ENCODE data around the gene JADE2. TPM values are rescaled to one million over a fixed set of nuclear protein-coding genes. Genes with fewer than 3 reads are reported as not detected.
A peak's percentile ranks its signal among the peaks of the same experiment; 100 is the strongest.
"Not testable (repeated sequence)": the region's sequence is repeated elsewhere in the genome, so short reads cannot be mapped to it uniquely, and the experiment has no call there.

JADE2 gene
- total and polyA plus RNA-seq, 2 of the 8 experiments (the other 6 are each of a cell fraction or from before 2014, with no cell fraction given) = 19.2 to 55.8 TPM

GRCh38 chr5:134556588-134556987 is 31.1 kb downstream of the JADE2 start:
- H3K4me2 ChIP-seq (ENCODE audit: insufficient read depth in 1 of 2, low read depth in 2 of 2, low read length in 2 of 2) = not testable (repeated sequence)

More at GRCh38 chr5:134556588-134556987, 31.1 kb downstream of the JADE2 start:
- WGBS, 2 experiments (ENCODE audit: extremely low coverage in 1 of 2, insufficient coverage in 1 of 2, insufficient read length in 1 of 2, insufficient replicate concordance in 2 of 2, low coverage in 1 of 2, low lambda C conversion rate in 2 of 2, missing lambda C conversion rate in 1 of 2) = 100% methylated on average over 3 of the region's 3 CpGs; no CpG with 5 or more reads in 1 of the 2 experiments
- H3K4me1 ChIP-seq (replicated peaks in 1 of 4; ENCODE audit: control insufficient read depth in 3 of 4, insufficient read depth in 4 of 4, low read length in 3 of 4); H3K27me3 ChIP-seq (replicated peaks in 1 of 4; ENCODE audit: control insufficient read depth in 3 of 4, extremely low read depth in 1 of 4, insufficient read depth in 3 of 4, low read length in 3 of 4); H3K4me3 ChIP-seq (ENCODE audit: extremely low read depth in 1 of 4, insufficient read depth in 2 of 4, low read depth in 3 of 4, low read length in 4 of 4); H4K8ac ChIP-seq (ENCODE audit: extremely low read depth, insufficient read depth, low read length); H3K9me3 ChIP-seq (ENCODE audit: insufficient read depth in 2 of 2, low read depth in 1 of 2, low read length in 1 of 2); FAIRE-seq; H4K91ac ChIP-seq (replicated peaks; ENCODE audit: insufficient read length, low read length); H3K79me1 ChIP-seq (ENCODE audit: low read depth, low read length); DNase-seq (ENCODE audit: low read depth in 1 of 2, low spot score in 2 of 2); H3K23me2 ChIP-seq (ENCODE audit: low read depth, low read length); H3K23ac ChIP-seq (ENCODE audit: insufficient read length); H4K5ac ChIP-seq (ENCODE audit: insufficient read length, low read depth, low read length); H2BK120ac ChIP-seq (replicated peaks; ENCODE audit: low read depth, low read length); H3K4ac ChIP-seq (replicated peaks; ENCODE audit: insufficient read length, low read depth, low read length); H2AFZ ChIP-seq (ENCODE audit: low read length); H3K9ac ChIP-seq (replicated peaks in 1 of 4; ENCODE audit: extremely low read depth in 1 of 4, low read depth in 3 of 4, low read length in 3 of 4); H3K14ac ChIP-seq (ENCODE audit: insufficient read length); H3K18ac ChIP-seq (ENCODE audit: extremely low read depth, low read length); H2BK15ac ChIP-seq (ENCODE audit: low read length): not testable (repeated sequence)
- peak overlapping the region; percentile 50; the same call in 1 of the 2 replicates for H2BK12ac ChIP-seq (ENCODE audit: low read depth, low read length)
- 0 out of 2 replicates have a peak overlapping the region, but pooled peaks have one; percentile 47 for H3K27ac ChIP-seq (ENCODE audit: low read depth, low read length)
- H2BK5ac ChIP-seq (ENCODE audit: low read depth, low read length) = peak overlapping the region; percentile 63; the same call in 1 of the 2 replicates
- H3K36me3 ChIP-seq (ENCODE audit: control insufficient read depth in 2 of 4, insufficient read depth in 4 of 4, low read length in 3 of 4) = peaks cover 14 to 49% (median 22%) of the 10 kb centered on the region in 4 experiments; a peak in 6 of 8 replicates
- H4K20me1 ChIP-seq (replicated peaks in 1 of 2; ENCODE audit: control insufficient read depth in 1 of 2, insufficient read depth in 2 of 2, low read length in 2 of 2) = peaks cover 0 to 11% of the 10 kb centered on the region in 2 experiments
- CTCF ChIA-PET (ENCODE audit: partially characterized antibody) = interaction anchor here (0.6 to 4.5 kb wide), 7 partner anchors 13 to 182 kb away, joined by 3 to 39 read pairs (median 4); no protein-coding TSS in a partner anchor
- peak overlapping the region; percentile 83; the same call in 1 of the 2 replicates for H2AK5ac ChIP-seq (ENCODE audit: low read depth, low read length)
- H3K56ac ChIP-seq (replicated peaks; ENCODE audit: insufficient read length, low read depth, low read length) = peak overlapping the region; percentile 97
- POLR2A ChIA-PET (ENCODE audit: partially characterized antibody) = interaction anchor here (0.6 to 1.2 kb wide), 4 partner anchors 12 to 91 kb away, joined by 3 read pairs; no protein-coding TSS in a partner anchor
- peaks cover 0 to 12% of the 10 kb centered on the region in 2 experiments; a peak in 2 of 4 replicates for H3K79me2 ChIP-seq (ENCODE audit: control insufficient read depth in 1 of 2, insufficient read depth in 2 of 2, low read length in 2 of 2)
- 0 out of 2 replicates have a peak overlapping the region, but pooled peaks have one; percentile 66 for H2BK20ac ChIP-seq (ENCODE audit: low read length)

All from H1 (cell line).